NCI-H510A treated with DMSO at 0.1 percent for 48 hours (cell line): ENCODE data around the gene HOXA11.

Source experiments
- DNase-seq: peaks from one replicate; lab custom pipeline; 2025; lab: John Stamatoyannopoulos, UW

The HOXA11 gene

GRCh38 chr7:27158436-27159265 is 26.4 kb downstream of the HOXA11 start:
- DNase-seq, result peak; percentile 24

GRCh38 chr7:27157702-27158431 is 27.2 kb downstream of the HOXA11 start:
- no peak for DNase-seq

- DNase-seq, result no peak
Observed at GRCh38 chr7:27156916-27157701, 27.9 kb downstream of the HOXA11 start.

GRCh38 chr7:27156508-27156898 is 28.5 kb downstream of the HOXA11 start, which contains the start of gene HOXA7:
Gene HOXA7 (minus strand): TSS chr7:27156675. CDS start chr7:27156545, 130 bp downstream.
- peak; percentile 74 for DNase-seq

- peak; percentile 61 for DNase-seq
Observed at GRCh38 chr7:27155816-27156507, 29.1 kb downstream of the HOXA11 start.

GRCh38 chr7:27154901-27155815 is 29.9 kb downstream of the HOXA11 start:
- DNase-seq, result no peak

GRCh38 chr7:27154369-27154768 is 30.7 kb downstream of the HOXA11 start:
- DNase-seq, result no peak

- no peak for DNase-seq
Observed at GRCh38 chr7:27153526-27153925, 31.5 kb downstream of the HOXA11 start.

GRCh38 chr7:27152816-27153442 is 32.1 kb downstream of the HOXA11 start:
- no peak for DNase-seq

- no peak for DNase-seq
Observed at GRCh38 chr7:27151931-27152815, 32.9 kb downstream of the HOXA11 start, which contains the start of gene HOXA3. Gene HOXA3 (minus strand): TSS chr7:27152583. CDS start chr7:27110640, 41,943 bp downstream.

GRCh38 chr7:27151341-27151930 is 33.6 kb downstream of the HOXA11 start:
- DNase-seq, result no peak

- peak; percentile 84 for DNase-seq
Observed at GRCh38 chr7:27150568-27151340, 34.3 kb downstream of the HOXA11 start.

- DNase-seq, result peak; percentile 64
Observed at GRCh38 chr7:27149842-27150567, 35.0 kb downstream of the HOXA11 start.

- DNase-seq, result peak; percentile 63
Observed at GRCh38 chr7:27148756-27149641, 36.0 kb downstream of the HOXA11 start.

- peak; percentile 79 for DNase-seq
Observed at GRCh38 chr7:27148031-27148755, 36.8 kb downstream of the HOXA11 start.
